Immature natural killer cell (primary cell): ENCODE results near the gene CDH22. TPM values are rescaled to one million over a fixed set of nuclear protein-coding genes. Genes with fewer than 3 reads are reported as not detected.

Experiments
- DNase-seq, 3 donors: peaks; one replicate each; pipeline ENCODE4 v3.0.0; 2022; ENCODE audit warnings: mixed read lengths in 1 of 3
- H3K27ac Mint-ChIP-seq, 6 donors: one replicate each; pipeline ENCODE4 v1.8.0; 2020; ENCODE audit warnings: mixed read lengths in 6 of 6, mild to moderate bottlenecking in 5 of 6, inconsistent platforms in 4 of 6, moderate library complexity in 3 of 6
- H3K27me3 Mint-ChIP-seq, 3 donors: one replicate each; pipeline ENCODE4 v1.8.0; 2020 to 2021; ENCODE audit warnings: low read depth in 3 of 3, mild to moderate bottlenecking in 3 of 3, mixed read lengths in 3 of 3, moderate library complexity in 3 of 3, inconsistent platforms in 1 of 3
- H3K36me3 Mint-ChIP-seq, 3 donors: one replicate each; pipeline ENCODE4 v1.8.0; 2020; ENCODE audit warnings: mixed read lengths in 3 of 3, inconsistent platforms in 2 of 3, mild to moderate bottlenecking in 2 of 3
- H3K4me1 Mint-ChIP-seq, 2 donors: one replicate each; pipeline ENCODE4 v1.8.0; 2020; ENCODE audit warnings: inconsistent platforms in 2 of 2, mild to moderate bottlenecking in 2 of 2, mixed read lengths in 2 of 2, moderate library complexity in 1 of 2
- H3K4me3 Mint-ChIP-seq, 5 donors: one replicate each; pipeline ENCODE4 v1.8.0; 2020; ENCODE audit warnings: mild to moderate bottlenecking in 5 of 5, mixed read lengths in 5 of 5, inconsistent platforms in 3 of 5, moderate library complexity in 3 of 5
- H3K9me3 Mint-ChIP-seq, 6 donors: one replicate each; pipeline ENCODE4 v1.8.0; 2020; ENCODE audit warnings: mild to moderate bottlenecking in 6 of 6, mixed read lengths in 6 of 6, inconsistent platforms in 4 of 6, moderate library complexity in 3 of 6
- polyA plus RNA-seq, 3 donors: library from polyadenylated mRNA; unstranded; fragments of 300-500 nt; fragmentation: Illumina TruSeq; gene quantifications; one replicate each; pipeline ENCODE4 v1.2.3, GENCODE V29; 2021

Gene CDH22
- polyA plus RNA-seq, 3 donors from 2014 or later = not detected

GRCh38 chr20:46259260-46259859, 48.9 kb downstream of the CDH22 start:
- H3K4me3 Mint-ChIP-seq = no peak overlapping the region
- peaks cover 1 to 7% (median 6%) of the 10 kb centered on the region in 3 donors for H3K27me3 Mint-ChIP-seq
- H3K9me3 Mint-ChIP-seq = no peaks in the 10 kb centered on the region
- H3K36me3 Mint-ChIP-seq = peaks cover 0 to 4% (median 0%) of the 10 kb centered on the region in 3 donors
- H3K27ac Mint-ChIP-seq = no peak overlapping the region
- DNase-seq = no peak
- H3K4me1 Mint-ChIP-seq = no peaks in the 10 kb centered on the region

DNA sequence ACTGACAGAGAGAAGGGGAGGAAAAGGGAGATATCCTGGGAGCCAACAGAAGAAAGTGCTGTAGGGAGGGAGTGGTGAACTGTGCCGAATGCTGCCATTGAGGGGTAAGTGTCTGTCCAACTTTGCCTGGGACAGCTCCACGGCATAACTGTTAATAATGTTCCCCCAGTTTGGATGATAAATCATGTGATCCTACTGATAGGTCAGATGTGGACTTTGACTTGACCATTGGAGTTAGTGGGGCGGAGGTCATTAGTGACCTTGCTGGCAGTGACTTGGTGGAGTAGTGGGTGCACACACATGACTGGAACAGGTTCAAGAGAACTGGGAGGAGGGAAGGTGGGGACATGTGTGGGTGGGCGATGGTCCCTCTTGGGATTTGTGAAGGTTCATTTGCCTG, 50.4 kb downstream of the CDH22 start:
- DNase-seq = no peak
- Mint-ChIP-seq H3K27ac (no peak overlapping the region), H3K4me3 (no peak overlapping the region), H3K36me3 (peaks cover 0 to 4% (median 0%) of the 10 kb centered on the region in 3 donors), H3K27me3 (peaks cover 2 to 8% (median 5%) of the 10 kb centered on the region in 3 donors), H3K9me3 (no peaks in the 10 kb centered on the region), H3K4me1 (no peaks in the 10 kb centered on the region)

DNA sequence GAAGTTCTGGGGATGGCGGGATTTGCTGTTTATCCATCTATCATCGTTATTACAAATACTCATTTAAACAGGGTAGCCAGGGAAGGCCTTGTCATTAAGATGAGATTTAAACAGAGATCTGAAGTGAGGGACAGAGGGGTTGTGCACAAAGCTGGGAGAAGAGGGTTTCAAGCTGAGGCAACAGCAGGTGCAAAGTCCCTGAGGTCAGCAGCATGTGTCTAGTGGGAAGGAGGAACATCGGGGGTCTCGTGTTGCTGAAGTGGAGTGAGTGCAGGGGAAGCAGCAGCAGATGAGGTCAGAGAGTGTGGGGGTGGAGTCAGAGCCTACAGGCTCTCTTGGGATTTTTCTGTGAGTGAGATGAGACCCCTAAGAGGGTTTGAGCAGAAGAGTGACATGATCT, 52.0 kb downstream of the CDH22 start:
- Mint-ChIP-seq H3K27ac (no peak overlapping the region), H3K4me1 (no peaks in the 10 kb centered on the region), H3K4me3 (no peak overlapping the region), H3K36me3 (peaks cover 0 to 4% (median 0%) of the 10 kb centered on the region in 3 donors), H3K27me3 (peaks cover 7 to 11% (median 8%) of the 10 kb centered on the region in 3 donors), H3K9me3 (no peaks in the 10 kb centered on the region)
- no peak for DNase-seq

DNA sequence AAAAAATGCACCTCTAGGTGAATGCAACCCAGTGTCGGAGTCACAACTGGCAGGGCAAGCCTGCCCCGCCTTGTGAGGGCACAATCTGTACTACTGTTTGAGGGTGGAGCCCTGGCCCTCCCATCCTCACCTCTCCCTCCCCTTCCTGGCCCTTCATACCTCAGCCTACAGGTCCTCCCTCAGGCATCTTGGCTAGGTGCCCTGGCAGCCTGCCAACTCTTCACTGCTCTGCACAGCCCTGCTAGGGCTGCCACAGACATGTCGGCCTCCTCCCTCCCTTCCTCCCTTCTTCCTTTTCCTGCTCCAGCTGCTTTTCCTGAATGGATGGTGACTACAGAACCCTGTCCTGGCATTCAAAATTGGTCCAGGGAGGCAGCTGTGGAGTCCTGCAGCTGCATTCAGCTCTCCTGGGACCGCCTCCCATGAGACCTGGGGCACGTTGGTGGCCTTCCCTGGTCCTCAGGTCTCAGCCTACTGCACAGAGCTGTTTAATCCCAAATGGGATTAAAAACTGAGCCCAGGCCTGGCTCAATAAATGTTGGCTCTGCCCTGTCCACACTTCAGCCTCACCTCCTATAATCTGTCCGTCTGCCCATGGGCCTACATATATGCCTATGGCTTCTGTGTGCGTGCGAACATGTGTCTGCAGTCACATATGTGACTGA, 52.7 kb downstream of the CDH22 start:
- no peak overlapping the region for H3K4me3 Mint-ChIP-seq
- H3K27ac Mint-ChIP-seq = no peak overlapping the region
- peaks cover 0 to 4% (median 0%) of the 10 kb centered on the region in 3 donors for H3K36me3 Mint-ChIP-seq
- H3K4me1 Mint-ChIP-seq = no peaks in the 10 kb centered on the region
- peaks cover 0 to 1% (median 0%) of the 10 kb centered on the region in 6 donors for H3K9me3 Mint-ChIP-seq
- H3K27me3 Mint-ChIP-seq = peaks cover 8 to 11% (median 9%) of the 10 kb centered on the region in 3 donors
- DNase-seq = no peak

DNA sequence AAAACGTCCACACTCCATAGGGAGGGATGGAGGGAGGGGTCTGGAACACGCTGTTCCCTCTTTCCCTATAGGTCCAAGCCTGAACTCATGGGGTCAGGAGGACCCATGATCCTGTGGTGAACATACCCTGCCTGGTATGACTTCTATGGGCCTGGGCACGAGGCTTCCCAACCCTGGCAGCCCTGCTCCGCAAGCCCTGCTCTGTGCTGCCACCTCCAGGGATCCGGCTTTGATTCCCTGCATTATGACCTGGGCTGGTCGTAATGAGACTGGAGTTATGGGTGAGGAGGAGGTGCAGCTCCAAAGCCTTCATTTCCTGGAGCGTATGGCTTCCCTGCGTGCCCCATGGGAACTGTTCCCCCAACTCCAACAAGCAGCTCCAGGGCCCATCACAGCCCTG, 54.9 kb downstream of the CDH22 start:
- DNase-seq = no peak
- Mint-ChIP-seq H3K27ac (no peak overlapping the region), H3K36me3 (peaks cover 0 to 4% (median 0%) of the 10 kb centered on the region in 3 donors), H3K4me1 (no peaks in the 10 kb centered on the region), H3K27me3 (peaks cover 6 to 22% (median 11%) of the 10 kb centered on the region in 3 donors), H3K9me3 (peaks cover 0 to 1% (median 0%) of the 10 kb centered on the region in 6 donors), H3K4me3 (no peak overlapping the region)

DNA sequence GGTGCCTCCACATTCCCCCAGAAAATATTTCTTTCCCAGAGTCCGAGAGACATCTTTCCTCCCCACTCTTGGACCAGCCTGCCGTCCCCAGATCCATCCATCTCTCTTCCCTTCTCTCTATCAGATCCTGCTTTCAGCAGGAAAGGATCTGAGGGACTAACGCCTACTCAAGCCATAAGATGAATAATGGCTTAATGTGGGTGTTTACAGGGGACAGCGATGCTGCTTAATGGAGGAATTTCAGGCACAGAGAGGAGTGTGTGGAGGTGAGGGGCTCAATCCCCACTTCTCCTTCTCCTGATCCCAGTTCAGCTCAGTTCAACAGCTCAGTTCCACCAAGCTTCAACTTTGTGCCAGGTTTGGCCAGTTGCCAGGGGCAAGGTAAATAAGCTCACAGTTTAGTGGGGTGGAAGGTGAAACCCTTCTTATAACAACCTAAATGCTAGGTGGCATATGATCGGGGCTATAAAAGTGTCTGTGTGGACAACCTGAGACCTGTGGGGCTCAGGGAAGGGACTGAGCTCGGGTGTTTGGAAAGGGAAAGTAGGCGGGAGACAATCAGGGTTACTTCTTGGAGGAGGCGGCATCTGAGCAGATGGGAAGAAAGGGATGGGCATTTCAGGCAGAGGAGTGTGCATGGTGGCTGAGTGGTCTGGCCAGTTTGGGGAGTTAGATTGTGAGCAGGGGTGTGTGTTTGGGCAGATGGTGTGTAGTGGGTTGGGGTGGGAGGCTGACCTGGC, 55.8 kb downstream of the CDH22 start:
- H3K27ac Mint-ChIP-seq = no peak overlapping the region
- H3K4me3 Mint-ChIP-seq = no peak overlapping the region

GRCh38 chr20:46251211-46251673, 57.1 kb downstream of the CDH22 start:
- no peak for DNase-seq
- Mint-ChIP-seq H3K4me1 (peaks cover 5 to 10% of the 10 kb centered on the region in 2 donors), H3K27ac (no peak overlapping the region), H3K9me3 (peaks cover 0 to 3% (median 0%) of the 10 kb centered on the region in 6 donors), H3K27me3 (peaks cover 11 to 31% (median 13%) of the 10 kb centered on the region in 3 donors), H3K36me3 (peaks cover 0 to 4% (median 0%) of the 10 kb centered on the region in 3 donors), H3K4me3 (no peak overlapping the region)

More for the DNA sequence above, 55.8 kb downstream of the CDH22 start:
- Mint-ChIP-seq H3K27me3 (peaks cover 9 to 24% (median 11%) of the 10 kb centered on the region in 3 donors), H3K36me3 (peaks cover 0 to 4% (median 0%) of the 10 kb centered on the region in 3 donors), H3K4me1 (no peaks in the 10 kb centered on the region), H3K9me3 (peaks cover 0 to 3% (median 0%) of the 10 kb centered on the region in 6 donors)
- no peak for DNase-seq

DNA sequence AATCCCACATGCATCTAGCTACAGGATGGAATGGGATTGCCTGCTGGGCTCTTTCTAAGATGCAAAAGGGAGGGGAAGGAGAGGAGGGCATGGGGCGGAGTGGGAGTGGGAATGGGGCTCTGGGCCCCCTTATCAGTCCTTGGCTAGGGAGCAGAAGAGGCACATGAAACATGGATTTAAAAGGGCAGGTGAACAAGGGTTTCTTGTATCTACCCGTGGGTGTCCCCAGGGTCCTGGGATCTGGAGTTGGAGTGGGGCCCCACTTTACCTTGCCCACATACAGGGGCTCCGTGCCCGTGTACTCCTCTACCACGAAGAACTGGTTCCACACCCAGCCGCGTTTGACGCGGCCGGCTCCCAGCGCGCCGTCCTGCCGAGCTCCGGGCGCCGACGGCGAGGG, 57.5 kb downstream of the CDH22 start:
- no peak overlapping the region for H3K27ac Mint-ChIP-seq
- peaks cover 0 to 3% (median 0%) of the 10 kb centered on the region in 6 donors for H3K9me3 Mint-ChIP-seq
- no peak for DNase-seq
- H3K4me1 Mint-ChIP-seq = peaks cover 5 to 15% of the 10 kb centered on the region in 2 donors
- H3K36me3 Mint-ChIP-seq = peaks cover 0 to 4% (median 0%) of the 10 kb centered on the region in 3 donors
- no peak overlapping the region for H3K4me3 Mint-ChIP-seq
- peaks cover 11 to 36% (median 13%) of the 10 kb centered on the region in 3 donors for H3K27me3 Mint-ChIP-seq

DNA sequence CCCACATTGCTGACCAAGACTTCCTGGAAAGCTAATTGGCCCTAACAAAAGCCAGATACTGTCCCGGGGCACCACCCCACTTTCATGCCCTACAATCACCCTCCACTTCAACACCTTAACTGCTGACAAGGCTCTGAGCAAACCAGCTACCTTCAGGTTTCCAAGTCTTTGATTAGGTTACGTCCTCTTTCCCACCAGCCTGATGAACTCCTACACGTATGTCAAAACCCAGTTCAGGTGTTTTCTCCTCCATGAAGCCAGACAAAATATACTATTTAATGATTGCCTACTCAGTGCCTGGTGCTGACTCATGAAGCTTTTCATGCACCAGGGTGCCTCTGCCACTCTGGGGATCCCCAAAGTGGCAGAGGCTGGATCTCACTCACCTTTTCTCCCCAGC, 58.6 kb downstream of the CDH22 start:
- Mint-ChIP-seq H3K27me3 (peaks cover 11 to 36% (median 13%) of the 10 kb centered on the region in 3 donors), H3K4me1 (peaks cover 5 to 16% of the 10 kb centered on the region in 2 donors), H3K36me3 (peaks cover 0 to 3% (median 0%) of the 10 kb centered on the region in 3 donors), H3K27ac (no peak overlapping the region), H3K4me3 (no peak overlapping the region), H3K9me3 (peaks cover 0 to 3% (median 0%) of the 10 kb centered on the region in 6 donors)
- DNase-seq = no peak

DNA sequence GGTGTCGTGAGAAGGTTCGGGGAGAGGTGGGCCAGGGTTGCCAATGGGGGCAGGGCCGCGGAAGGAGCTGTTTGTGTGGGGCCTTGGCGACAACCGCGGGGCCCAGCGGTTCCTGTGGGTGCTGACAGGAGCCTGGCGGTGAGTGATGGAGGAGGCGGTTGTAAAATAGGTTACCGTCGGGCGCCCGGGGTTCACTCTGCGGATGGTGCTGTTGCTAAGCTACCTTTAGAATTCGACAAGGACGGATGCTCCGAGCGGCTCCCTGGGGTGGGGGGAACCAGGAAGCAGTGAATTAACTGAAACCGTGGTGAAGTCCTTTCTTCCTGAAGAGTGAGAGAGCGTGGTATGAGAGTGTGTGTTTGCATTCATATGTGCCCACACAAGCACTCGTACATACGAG, 61.7 kb downstream of the CDH22 start:
- no peak overlapping the region for H3K27ac Mint-ChIP-seq
- H3K4me1 Mint-ChIP-seq = peaks cover 5 to 16% of the 10 kb centered on the region in 2 donors
- peaks cover 0 to 3% (median 0%) of the 10 kb centered on the region in 6 donors for H3K9me3 Mint-ChIP-seq
- peak; percentile 2 to 22 (median 11) for DNase-seq
- H3K27me3 Mint-ChIP-seq = peaks cover 6 to 27% (median 11%) of the 10 kb centered on the region in 3 donors
- no peak overlapping the region for H3K4me3 Mint-ChIP-seq
- H3K36me3 Mint-ChIP-seq = no peaks in the 10 kb centered on the region

GRCh38 chr20:46243707-46244628, 64.3 kb downstream of the CDH22 start:
- Mint-ChIP-seq H3K27me3 (peaks cover 2 to 22% (median 7%) of the 10 kb centered on the region in 3 donors), H3K36me3 (no peaks in the 10 kb centered on the region), H3K9me3 (peaks cover 0 to 1% (median 0%) of the 10 kb centered on the region in 6 donors), H3K4me3 (no peak overlapping the region), H3K27ac (no peak overlapping the region), H3K4me1 (peaks cover 5 to 16% of the 10 kb centered on the region in 2 donors)
- no peak for DNase-seq

DNA sequence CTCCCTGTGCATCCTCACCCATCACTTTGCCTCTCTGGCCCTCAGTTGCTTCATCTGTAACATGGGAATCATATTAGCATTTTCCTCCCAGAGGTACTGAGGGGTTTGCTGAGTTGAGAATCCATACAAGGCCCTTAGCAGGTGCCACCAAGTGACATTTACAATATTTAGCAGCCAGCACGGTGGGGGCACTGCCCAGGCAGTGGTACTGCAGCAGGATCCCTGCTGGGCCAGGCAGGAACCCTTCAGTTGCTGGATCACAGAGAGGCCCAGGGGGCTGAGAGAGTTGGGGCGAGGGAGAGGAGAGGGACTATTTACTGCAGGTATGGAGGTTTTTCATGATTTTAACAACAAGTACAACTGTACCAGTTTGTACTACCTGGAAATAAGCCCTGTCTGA, 65.9 kb downstream of the CDH22 start:
- no peaks in the 10 kb centered on the region for H3K9me3 Mint-ChIP-seq
- H3K4me3 Mint-ChIP-seq = no peak overlapping the region
- H3K36me3 Mint-ChIP-seq = no peaks in the 10 kb centered on the region
- H3K27me3 Mint-ChIP-seq = peaks cover 4 to 16% (median 7%) of the 10 kb centered on the region in 3 donors
- H3K27ac Mint-ChIP-seq = no peak overlapping the region
- no peak for DNase-seq
- H3K4me1 Mint-ChIP-seq = peaks cover 5 to 16% of the 10 kb centered on the region in 2 donors

GRCh38 chr20:46240881-46241280, 67.4 kb downstream of the CDH22 start:
- Mint-ChIP-seq H3K27ac (no peak overlapping the region), H3K4me3 (no peak overlapping the region), H3K9me3 (no peaks in the 10 kb centered on the region), H3K36me3 (no peaks in the 10 kb centered on the region), H3K4me1 (peaks cover 0 to 2% of the 10 kb centered on the region in 2 donors), H3K27me3 (peaks cover 3 to 9% (median 7%) of the 10 kb centered on the region in 3 donors)
- no peak for DNase-seq
